Esophagus muscularis mucosa (tissue), 4 donors: ENCODE measurements around the gene PRSS21. TPM values are rescaled to one million over a fixed set of nuclear protein-coding genes. Genes with fewer than 3 reads are reported as not detected.

Source experiments
- DNase-seq: peaks from one replicate; pipeline ENCODE4 v3.0.0-alpha.2; 2017; ENCODE audit errors: extremely low spot score
- H3K27ac ChIP-seq, 4 donors: fragments of 200-600 bp; sonication (generic); replicated peaks in 1 of 4; 1 replicate in 3 of 4; 2 replicates in 1 of 4; pipeline ENCODE4 v1.5.1; 2016 to 2019; ENCODE audit warnings: mild to moderate bottlenecking in 1 of 4
- H3K27me3 ChIP-seq, 4 donors: fragments of 200-600 bp; sonication (generic); one replicate each; pipeline versions ENCODE4 v1.5.1 to v1.6.0; 2016 to 2019
- H3K36me3 ChIP-seq, 4 donors: fragments of 200-600 bp; sonication (generic); one replicate each; pipeline ENCODE4 v1.5.1; 2016 to 2019
- H3K4me1 ChIP-seq, 4 donors: fragments of 200-600 bp; sonication (generic); one replicate each; pipeline ENCODE4 v1.5.1; 2016 to 2019
- H3K4me3 ChIP-seq, 4 donors: fragments of 200-600 bp; sonication (generic); 1 replicate in 2 of 4; 2 replicates in 2 of 4; pipeline ENCODE4 v1.5.1; 2016 to 2019; ENCODE audit warnings: mild to moderate bottlenecking in 4 of 4, moderate library complexity in 1 of 4
- H3K9me3 ChIP-seq, 4 donors: fragments of 200-600 bp; sonication (generic); 1 replicate in 3 of 4; 2 replicates in 1 of 4; pipeline ENCODE4 v1.5.1; 2016 to 2019
- CTCF ChIP-seq, 3 experiments: fragments of 200-600 bp in 2 of 3; fragments of 450-650 bp in 1 of 3; sonication (generic) in 2 of 3; IDR thresholded peaks; one replicate each; pipeline ENCODE4 v1.5.1; 2017 to 2019; ENCODE audit warnings: antibody characterized with exemption in 3 of 3, mild to moderate bottlenecking in 2 of 3, moderate library complexity in 1 of 3
- EP300 ChIP-seq: sonication (generic); formaldehyde crosslinking; IDR thresholded peaks from one replicate; pipeline ENCODE4 v1.6.1; 2017; ENCODE audit warnings: antibody characterized with exemption
- POLR2A ChIP-seq: fragments of 450-650 bp; IDR thresholded peaks from one replicate; pipeline ENCODE4 v1.6.1; 2017; ENCODE audit warnings: antibody characterized with exemption, moderate library complexity, mild to moderate bottlenecking, low read depth
- POLR2AphosphoS5 ChIP-seq, 2 donors: sonication (generic); formaldehyde crosslinking; IDR thresholded peaks; one replicate each; pipeline ENCODE4 v1.6.1; 2017; ENCODE audit warnings: antibody characterized with exemption in 2 of 2
- WGBS: methylation state at CpG from one replicate; pipeline ENCODE4 v1.1.5; 2018; 5-methylcytosine and 5-hydroxymethylcytosine counted together
- intact Hi-C: fragments of 100-400 bp; cut with DNase I; formaldehyde crosslinking; loops from one replicate; pipeline ENCODE4 v1.15.1; 2023
- total RNA-seq, 4 donors: library from RNA; depleted of rRNA; stranded (reverse); fragments of >200 nt; gene quantifications; one replicate each; pipeline versions ENCODE4 v1.1.0 to v1.2.1, GENCODE V29; 2016

Gene PRSS21
- total RNA-seq, 4 donors from 2014 or later: not detected

GRCh38 chr16:2782583-2783351, 34.3 kb upstream of the PRSS21 start:
- H3K4me1 ChIP-seq: peaks cover 14 to 29% (median 25%) of the 10 kb centered on the region in 4 donors
- WGBS: 71% methylated on average over 18 of the region's 20 CpGs
- DNase-seq: no peak
- H3K36me3 ChIP-seq: no peaks in the 10 kb centered on the region
- H3K27me3 ChIP-seq: peaks cover 0 to 38% (median 25%) of the 10 kb centered on the region in 4 donors
- intact Hi-C loops: no loop called here
- no peak overlapping the region for H3K4me3 ChIP-seq
- no peaks in the 10 kb centered on the region for H3K9me3 ChIP-seq
- no peak for TF ChIP-seq POLR2A
- no peak for TF ChIP-seq CTCF (IDR thresholded peaks at IDR 0.05)
- no peak for TF ChIP-seq POLR2AphosphoS5 (IDR thresholded peaks at IDR 0.05)
- TF ChIP-seq EP300: no peak
- H3K27ac ChIP-seq: no peak overlapping the region

- peaks cover 0 to 48% (median 27%) of the 10 kb centered on the region in 4 donors for H3K27me3 ChIP-seq
- H3K36me3 ChIP-seq: no peaks in the 10 kb centered on the region
- DNase-seq: no peak
- no peak overlapping the region for H3K27ac ChIP-seq
- 89% methylated on average over 13 of the region's 15 CpGs for WGBS
- TF ChIP-seq CTCF (IDR thresholded peaks at IDR 0.05) (no peak), POLR2A (no peak), EP300 (no peak), POLR2AphosphoS5 (IDR thresholded peaks at IDR 0.05) (no peak)
- H3K9me3 ChIP-seq: no peaks in the 10 kb centered on the region
- H3K4me3 ChIP-seq: no peak overlapping the region
- peaks cover 7 to 20% (median 16%) of the 10 kb centered on the region in 4 donors for H3K4me1 ChIP-seq
- intact Hi-C loops: no loop called here
Measured at GRCh38 chr16:2783581-2784357, 33.3 kb upstream of the PRSS21 start.

GRCh38 chr16:2784358-2785100, 32.5 kb upstream of the PRSS21 start:
- Histone ChIP-seq H3K27me3 (peaks cover 0 to 55% (median 28%) of the 10 kb centered on the region in 4 donors), H3K27ac (no peak overlapping the region), H3K36me3 (no peaks in the 10 kb centered on the region), H3K4me1 (peaks cover 6 to 14% (median 12%) of the 10 kb centered on the region in 4 donors), H3K4me3 (peak overlapping the region; percentile 39 to 53 (median 42)), H3K9me3 (no peaks in the 10 kb centered on the region)
- WGBS: 55% methylated on average over 2 of the region's 15 CpGs
- no peak for DNase-seq
- intact Hi-C loops: no loop called here
- TF ChIP-seq CTCF (IDR thresholded peaks at IDR 0.05): no peak
- TF ChIP-seq EP300: no peak
- no peak for TF ChIP-seq POLR2A
- TF ChIP-seq POLR2AphosphoS5 (IDR thresholded peaks at IDR 0.05): no peak

GRCh38 chr16:2785101-2785991, 31.7 kb upstream of the PRSS21 start:
- no peak for DNase-seq
- TF ChIP-seq POLR2A: no peak
- no peak for TF ChIP-seq POLR2AphosphoS5 (IDR thresholded peaks at IDR 0.05)
- TF ChIP-seq CTCF (IDR thresholded peaks at IDR 0.05): no peak
- TF ChIP-seq EP300: no peak
- WGBS: 44% methylated on average over 14 of the region's 79 CpGs
- H3K27ac ChIP-seq: no peak overlapping the region
- intact Hi-C loops: no loop called here
- peaks cover 0 to 64% (median 29%) of the 10 kb centered on the region in 4 donors for H3K27me3 ChIP-seq
- H3K36me3 ChIP-seq: no peaks in the 10 kb centered on the region
- H3K4me3 ChIP-seq: peak overlapping the region; percentile 39 to 53 (median 42)
- H3K4me1 ChIP-seq: peaks cover 6 to 14% (median 12%) of the 10 kb centered on the region in 4 donors
- H3K9me3 ChIP-seq: no peaks in the 10 kb centered on the region
